NCI-H446 treated with DMSO at 0.1 percent for 48 hours (cell line): ENCODE data around the gene EPHA10.
"Not testable (repeated sequence)": the region's sequence is repeated elsewhere in the genome, so short reads cannot be mapped to it uniquely, and the experiment has no call there.

Experiments used
- DNase-seq: peaks from one replicate; lab custom pipeline; 2025; lab: John Stamatoyannopoulos, UW

Gene EPHA10

DNA sequence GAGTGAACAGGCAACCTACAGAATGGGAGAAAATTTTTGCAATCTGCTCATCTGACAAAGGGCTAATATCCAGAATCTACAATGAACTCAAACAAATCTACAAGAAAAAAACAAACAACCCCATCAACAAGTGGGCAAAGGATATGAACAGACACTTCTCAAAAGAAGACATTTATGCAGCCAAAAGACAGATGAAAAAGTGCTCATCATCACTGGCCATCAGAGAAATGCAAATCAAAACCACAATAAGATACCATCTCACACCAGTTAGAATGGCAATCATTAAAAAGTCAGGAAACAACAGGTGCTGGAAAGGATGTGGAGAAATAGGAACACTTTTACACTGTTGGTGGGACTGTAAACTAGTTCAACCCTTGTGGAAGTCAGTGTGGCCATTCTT, 6.5 kb upstream of the EPHA10 start:
- DNase-seq = not testable (repeated sequence)

GRCh38 chr1:37767488-37767887, 2.6 kb upstream of the EPHA10 start:
- no peak for DNase-seq

GRCh38 chr1:37765916-37766664, 1.2 kb upstream of the EPHA10 start:
- DNase-seq = no peak

DNA sequence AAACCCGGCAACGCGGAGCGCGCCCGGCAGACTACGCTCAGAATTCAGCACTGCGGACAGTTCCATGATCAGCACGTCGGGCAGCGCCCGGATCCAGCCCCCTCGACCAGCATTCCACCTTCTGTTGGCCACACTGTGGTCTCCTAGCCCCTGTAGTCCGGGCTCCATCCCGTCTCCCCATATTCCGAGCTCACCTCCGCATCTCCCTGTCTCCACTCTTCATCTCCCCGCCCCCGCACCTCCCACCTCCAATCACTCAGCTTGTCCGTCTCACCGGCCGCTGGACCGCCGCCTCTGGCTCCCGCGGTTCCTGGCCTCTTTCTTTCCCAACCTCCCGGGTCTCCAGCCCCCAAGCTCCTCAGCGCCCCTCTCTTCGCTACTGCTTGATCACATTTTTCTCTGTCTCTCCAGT, 500 bp downstream of the EPHA10 start:
- DNase-seq = no peak

DNA sequence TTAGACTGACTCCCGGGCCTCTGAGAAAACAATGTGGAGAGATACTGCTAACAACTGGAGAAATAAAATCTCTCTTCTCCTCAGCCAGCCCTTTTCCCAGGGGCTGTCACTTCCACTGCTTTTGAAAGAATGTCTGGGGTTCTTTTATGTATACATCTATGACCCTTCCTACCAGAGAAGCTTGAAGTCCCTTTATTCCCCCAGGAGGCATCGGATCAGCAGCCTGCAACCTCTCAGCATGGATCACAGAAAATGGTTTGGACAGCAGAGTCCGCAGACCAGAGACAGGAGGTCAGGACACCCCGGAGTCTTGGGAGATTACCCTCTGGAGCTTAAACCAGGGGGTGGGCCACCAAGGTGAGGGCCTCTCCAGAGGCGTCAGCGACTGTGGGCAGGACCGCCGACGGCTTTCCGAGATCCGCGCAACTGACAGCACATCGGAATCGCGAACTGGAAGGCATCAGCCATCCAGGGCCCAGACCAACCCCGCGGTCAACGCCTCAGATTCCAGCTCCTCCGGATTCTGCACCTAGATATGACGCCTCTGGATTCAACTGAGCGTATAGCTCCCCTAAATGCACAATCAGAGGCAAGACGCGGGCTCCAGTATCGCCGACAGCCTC, 1.0 kb downstream of the EPHA10 start:
- no peak for DNase-seq

- DNase-seq = no peak
These were observed 2.4 kb downstream of the EPHA10 start for GRCh38 chr1:37762516-37762915.

- DNase-seq = no peak
These were observed 3.4 kb downstream of the EPHA10 start for GRCh38 chr1:37761416-37762095.

GRCh38 chr1:37759451-37759850, 5.5 kb downstream of the EPHA10 start:
- no peak for DNase-seq

- no peak for DNase-seq
These were observed 8.9 kb downstream of the EPHA10 start for GRCh38 chr1:37755951-37756560.

- no peak for DNase-seq
These were observed 9.6 kb downstream of the EPHA10 start for GRCh38 chr1:37755290-37755689.

GRCh38 chr1:37753473-37754321, 11.2 kb downstream of the EPHA10 start:
- DNase-seq = no peak

DNA sequence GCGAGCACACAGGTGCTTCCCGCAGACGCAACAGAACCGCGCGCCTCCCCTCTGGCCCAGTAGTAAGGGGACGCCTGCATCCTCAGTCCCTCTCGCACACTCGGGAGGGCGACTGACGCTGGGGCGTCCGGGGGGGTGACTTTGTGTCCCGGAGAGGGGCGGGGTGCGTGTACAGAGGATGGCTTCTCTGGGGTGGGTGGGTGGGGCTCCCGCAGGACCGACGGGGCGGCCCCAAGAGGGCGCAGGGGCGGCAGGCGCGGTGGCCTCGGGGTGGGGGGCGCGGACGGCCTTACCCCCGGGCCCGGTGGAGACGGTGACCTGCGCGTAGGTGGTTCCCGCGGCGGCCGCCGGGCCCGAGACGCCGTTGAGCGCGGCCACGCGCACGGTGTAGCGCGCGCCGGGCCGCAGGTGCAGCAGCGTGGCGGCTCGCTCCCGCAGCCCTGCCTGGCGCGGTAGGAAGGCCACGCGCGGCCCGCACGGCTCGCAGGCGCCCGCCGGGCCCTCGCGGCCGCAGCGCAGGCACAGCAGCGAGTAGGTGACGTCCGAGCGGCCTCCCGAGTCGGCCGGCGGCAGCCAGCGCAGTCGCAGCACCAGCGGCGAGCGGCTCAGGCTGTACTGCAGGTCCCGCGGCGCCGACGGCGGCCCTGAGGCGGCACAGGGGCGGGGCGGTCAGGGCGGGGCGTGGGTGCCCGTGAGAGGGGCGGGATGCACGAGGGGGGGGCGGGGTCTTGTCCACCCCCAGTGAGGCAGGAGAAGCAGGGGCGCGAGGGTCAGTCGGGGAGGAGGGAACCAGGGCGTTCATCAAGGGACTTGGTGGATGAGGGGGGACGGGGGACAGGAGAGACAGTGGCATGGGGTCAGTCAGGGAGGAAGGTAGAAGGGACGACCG, 12.1 kb downstream of the EPHA10 start:
- DNase-seq = no peak

- DNase-seq = no peak
These were observed 12.7 kb downstream of the EPHA10 start for GRCh38 chr1:37752213-37752582.

DNA sequence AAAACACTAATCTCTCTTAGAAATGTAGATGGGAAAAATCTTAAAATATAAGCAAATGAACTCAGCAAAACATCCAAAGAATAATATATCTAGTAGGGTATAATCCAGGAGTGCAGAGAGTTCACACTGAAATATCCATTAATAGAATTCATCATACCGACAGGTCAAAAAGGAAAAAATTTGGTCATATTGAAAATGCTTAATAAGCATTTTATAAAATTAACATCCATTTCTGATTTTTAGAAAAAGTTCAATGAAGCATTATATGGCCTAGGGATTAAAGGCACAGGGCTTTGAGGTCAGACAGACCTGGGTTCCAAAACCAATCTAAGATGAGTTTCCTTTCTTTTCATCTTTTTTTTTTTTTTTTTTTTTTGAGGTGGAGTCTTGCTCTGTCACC, 16.4 kb downstream of the EPHA10 start:
- no peak for DNase-seq

- no peak for DNase-seq
These were observed 18.1 kb downstream of the EPHA10 start for GRCh38 chr1:37746806-37747205.

DNA sequence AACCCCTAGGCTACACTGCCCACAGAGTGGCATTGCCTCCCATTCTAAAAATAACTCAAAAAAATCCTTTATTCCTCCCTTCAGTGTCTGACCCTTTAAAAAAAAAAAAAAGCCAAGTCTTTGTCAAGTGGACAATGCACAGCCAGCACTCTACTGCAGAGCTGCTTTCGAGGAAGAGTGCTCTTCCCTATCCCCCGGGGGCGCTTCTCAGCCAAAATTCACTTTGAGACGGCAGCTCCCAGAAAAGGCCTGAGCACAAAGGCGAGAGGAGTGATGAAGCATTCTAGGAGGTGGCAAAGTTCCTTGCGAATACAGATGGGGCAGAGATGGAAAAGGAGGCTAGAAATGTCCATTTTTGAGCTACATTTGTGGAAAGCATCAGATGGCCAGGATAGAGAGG, 23.3 kb downstream of the EPHA10 start:
- no peak for DNase-seq

GRCh38 chr1:37741130-37741529, 23.8 kb downstream of the EPHA10 start:
- DNase-seq = no peak

DNA sequence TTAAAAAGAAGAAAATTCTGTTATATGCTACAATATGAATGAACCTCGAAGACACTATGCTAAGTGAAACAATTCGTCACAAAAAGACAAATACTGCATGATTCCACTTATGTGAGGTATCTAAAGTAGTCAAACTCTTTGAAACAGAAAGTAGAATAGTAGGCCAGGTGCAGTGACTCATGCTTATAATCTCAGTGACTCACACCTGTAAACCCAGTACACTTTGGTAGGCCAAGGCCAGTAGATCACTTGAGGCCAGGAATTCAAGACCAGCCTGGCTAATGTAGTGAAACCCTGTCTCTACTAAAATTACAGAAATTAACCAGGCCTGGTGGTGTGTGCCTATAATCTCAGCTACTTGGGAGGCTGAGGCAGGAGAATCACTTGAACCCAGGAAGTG, 25.7 kb downstream of the EPHA10 start:
- DNase-seq = no peak

DNA sequence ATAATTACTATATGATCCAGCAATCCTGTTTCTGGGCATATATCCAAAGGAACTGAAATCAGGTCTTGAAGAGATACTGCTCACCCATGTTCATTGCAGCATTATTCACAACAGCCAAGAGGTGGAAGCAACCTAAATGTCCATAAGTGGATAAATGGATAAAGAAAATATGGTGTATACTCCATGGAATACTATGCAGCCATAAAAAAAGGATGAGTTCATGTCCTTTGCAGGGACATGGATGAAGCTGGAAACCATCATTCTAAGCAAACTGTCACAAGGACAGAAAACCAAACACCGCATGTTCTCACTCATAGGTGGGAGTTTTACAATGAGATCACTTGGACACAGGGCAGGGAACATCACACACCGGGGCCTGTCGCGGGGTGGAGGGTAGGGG, 26.3 kb downstream of the EPHA10 start:
- DNase-seq = not testable (repeated sequence)

DNA sequence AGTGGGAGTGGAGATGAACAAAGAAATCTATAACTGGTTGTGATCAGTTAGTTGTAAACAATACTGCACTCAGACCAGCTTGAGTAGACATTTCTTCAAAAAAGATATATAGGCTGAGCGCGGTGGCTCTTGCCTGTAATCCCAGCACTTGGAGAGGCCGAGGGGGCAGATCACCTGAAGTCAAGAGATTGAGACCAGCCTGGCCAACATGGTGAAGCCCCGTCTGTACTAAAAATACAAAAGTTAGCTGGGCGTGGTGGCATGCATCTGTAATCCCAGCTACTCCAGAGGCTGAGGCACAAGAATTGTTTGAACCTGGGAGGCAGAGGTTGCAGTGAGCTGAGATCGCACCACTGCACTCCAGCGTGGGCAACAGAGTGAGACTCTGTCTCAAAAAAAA, 26.9 kb downstream of the EPHA10 start:
- DNase-seq = not testable (repeated sequence)
